Inflammatory macrophage treated with lipopolysaccharide for 4 hours (primary cell): ENCODE results near the gene TRIM9.

Experiments used
- DNase-seq: peaks from one replicate; pipeline ENCODE4 v3.0.0-alpha.2; 2020

TRIM9 gene

DNA sequence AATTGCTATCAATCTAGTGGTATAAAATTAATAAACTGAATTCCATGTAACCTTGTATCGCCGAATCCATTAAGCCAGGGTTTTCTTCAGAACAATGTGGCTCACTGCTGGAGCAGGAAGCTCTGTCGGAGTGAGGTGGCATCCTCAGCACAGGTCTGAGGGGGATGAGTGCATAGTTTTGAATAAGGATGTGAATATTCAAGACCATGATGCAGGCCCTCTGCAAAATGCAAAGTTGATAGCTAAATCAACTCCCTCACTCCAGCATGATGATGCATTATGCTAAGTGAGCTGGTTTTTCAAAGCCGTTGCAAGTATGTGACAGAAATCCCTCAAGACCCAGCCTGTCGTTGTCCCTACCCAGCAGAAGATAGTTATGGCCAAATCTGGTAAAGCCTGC lies 53.0 kb downstream of the TRIM9 start:
- DNase-seq = no peak

- DNase-seq = no peak
Observed at GRCh38 chr14:51041108-51041531, 53.8 kb downstream of the TRIM9 start.

DNA sequence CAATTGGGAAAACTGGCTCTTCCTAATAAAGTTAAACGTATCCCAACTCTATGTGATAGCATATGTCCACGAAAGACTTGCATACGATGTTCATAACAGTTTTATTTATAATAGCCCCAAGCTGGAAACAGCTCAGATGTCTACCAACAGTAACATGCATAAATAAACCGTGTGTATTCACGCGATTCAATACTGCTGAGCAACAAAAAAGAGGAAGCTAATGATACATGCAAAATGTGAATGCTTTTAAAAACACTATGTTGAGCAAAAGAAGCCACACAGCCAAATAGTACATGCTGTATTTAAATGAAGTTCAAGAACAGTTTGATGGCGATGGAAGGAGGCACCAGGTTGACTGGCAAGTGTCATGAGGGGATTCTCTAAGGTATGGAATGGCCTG lies 55.7 kb downstream of the TRIM9 start:
- peak; percentile 11 for DNase-seq

DNA sequence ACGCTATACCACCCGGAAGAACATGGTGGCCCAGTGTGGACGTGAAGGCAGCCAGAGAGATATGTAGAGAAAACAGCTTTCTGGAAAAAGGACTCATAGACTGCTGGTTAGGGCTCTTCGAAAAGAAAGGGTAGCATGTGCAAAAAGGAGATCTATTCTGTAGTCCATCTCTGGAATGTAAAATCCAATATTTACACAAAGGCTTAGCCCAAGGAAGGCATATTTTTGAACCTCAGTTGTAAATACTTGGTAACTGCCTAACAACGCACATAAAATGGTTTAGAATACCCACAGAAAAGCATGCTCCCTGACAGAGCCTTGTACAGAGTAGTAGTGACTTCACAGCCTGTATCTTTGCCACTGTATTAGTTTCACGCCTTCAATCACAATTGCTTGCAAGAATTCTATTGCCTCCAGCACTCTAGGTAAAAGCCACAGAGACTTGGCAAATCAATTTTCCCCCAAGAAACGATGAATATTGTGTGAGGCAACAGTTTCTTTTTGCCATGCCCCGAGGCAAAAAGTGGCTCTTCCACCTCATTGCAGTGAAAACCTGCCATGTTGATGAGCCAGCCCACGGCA lies 59.2 kb downstream of the TRIM9 start:
- no peak for DNase-seq

DNA sequence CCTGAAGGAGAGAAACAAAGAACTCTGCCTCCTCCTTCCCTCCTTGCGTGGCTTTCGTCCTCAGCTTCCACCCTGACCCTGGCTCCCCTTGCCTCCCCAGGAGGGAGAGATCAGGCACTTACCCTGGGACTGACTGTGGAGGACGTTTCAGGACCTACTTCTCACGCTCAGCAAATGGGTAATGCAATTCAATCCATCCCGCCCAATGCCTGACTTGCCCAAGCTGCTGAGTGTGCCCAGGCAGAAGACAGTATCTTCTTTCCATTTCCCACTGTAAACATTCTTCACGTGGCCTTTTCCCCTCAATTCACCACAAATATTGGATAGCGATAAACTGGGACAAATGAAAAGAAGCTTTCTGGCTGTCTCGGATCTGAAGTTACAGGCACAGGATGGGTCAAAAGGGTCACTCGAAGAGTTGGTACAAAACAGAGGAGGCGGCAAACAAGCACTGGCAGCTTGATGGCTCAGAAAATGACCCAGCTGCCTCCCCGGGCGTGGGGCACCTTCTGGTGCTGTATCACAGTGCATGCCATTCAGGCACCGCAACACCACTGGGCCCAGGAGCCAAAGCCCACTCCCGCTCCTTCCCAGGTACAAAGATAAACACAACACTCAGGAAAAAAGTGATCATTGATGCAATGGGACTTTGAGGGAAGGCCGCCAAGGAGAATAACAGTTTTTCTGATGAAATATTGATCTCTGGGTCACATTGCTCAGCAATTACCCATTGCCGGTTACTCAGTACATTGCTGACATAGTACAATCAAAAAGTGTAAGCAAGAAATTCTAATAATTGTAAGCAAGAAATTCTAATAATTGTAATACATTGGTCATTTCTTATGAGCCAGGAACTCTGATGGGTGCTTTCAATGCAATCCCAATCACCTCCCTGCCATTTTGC lies 65.8 kb downstream of the TRIM9 start:
- no peak for DNase-seq

DNA sequence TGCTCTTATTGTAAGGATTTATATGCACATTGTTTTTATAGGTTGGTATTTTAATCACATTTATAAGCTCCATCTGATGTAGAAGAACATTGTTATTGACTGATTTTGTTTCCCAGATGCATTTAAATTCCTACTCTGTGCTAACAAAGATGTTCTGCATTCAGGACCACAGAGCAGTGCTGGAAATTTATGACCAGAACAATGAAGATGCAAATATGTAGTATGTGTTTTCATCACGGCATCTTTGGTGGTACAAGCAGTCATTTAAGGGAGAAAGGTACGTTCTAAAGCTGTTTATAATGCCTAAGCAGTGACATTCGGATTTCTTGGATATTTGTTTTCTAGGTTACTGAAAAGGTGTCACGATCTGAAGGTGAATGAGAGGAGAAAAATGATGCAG lies 66.5 kb downstream of the TRIM9 start:
- no peak for DNase-seq

DNA sequence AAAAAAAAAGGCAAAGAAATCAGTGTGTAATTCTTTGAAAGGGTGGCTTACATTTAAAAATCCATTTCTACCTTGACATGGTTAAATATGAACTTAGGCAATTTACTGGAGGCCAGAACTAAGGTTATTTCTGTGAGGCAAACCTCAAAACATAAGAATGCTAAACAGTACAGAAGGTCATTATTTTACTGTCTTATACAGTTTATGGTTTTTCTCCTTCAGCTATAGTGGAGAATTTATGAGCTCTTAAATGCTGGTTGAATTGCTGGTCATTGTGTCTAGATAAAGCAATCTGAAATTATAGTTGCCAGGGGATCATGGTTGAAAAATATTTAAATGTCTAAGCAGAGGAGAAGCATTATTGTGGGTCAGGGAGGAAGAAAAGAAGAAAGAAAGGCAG lies 70.5 kb downstream of the TRIM9 start:
- no peak for DNase-seq

DNA sequence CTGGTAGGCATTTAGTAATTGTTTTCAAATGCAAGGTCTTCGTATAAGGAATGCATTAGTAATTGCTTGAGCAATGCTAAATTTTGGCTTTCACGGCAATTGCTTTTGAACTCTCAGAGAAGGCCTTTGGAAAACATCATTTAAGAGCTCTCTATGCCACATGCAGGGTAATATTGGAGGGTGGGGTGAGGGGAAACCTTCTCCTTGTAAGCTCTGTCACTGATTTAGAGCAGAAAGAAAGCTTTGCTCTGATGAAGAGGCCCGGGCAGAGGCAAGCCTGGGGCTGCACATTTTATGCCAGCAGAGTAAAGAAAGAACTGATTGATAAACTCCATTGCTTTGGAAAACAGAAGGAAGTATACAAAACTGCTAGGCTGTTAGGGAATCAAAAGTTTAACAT lies 70.9 kb downstream of the TRIM9 start:
- no peak for DNase-seq

DNA sequence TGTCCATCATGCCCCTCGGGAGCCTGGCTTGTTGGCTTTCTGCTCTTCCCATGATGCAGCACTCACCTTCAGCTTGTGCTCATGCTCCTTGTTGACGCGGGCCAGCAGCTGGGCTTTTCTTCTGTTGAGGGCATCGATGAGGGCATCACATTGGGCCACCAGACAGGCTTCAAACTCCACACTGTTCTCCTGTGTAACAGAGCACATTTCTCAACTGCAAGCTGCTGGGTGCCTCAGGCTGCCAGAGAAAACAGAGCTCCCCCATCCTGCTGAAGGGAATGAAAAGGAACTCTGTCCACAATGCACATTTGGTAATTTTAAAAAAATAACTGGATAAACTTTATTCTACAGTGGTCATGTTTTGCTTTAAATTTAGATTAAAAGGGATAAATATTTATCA lies 72.1 kb downstream of the TRIM9 start:
- no peak for DNase-seq

DNA sequence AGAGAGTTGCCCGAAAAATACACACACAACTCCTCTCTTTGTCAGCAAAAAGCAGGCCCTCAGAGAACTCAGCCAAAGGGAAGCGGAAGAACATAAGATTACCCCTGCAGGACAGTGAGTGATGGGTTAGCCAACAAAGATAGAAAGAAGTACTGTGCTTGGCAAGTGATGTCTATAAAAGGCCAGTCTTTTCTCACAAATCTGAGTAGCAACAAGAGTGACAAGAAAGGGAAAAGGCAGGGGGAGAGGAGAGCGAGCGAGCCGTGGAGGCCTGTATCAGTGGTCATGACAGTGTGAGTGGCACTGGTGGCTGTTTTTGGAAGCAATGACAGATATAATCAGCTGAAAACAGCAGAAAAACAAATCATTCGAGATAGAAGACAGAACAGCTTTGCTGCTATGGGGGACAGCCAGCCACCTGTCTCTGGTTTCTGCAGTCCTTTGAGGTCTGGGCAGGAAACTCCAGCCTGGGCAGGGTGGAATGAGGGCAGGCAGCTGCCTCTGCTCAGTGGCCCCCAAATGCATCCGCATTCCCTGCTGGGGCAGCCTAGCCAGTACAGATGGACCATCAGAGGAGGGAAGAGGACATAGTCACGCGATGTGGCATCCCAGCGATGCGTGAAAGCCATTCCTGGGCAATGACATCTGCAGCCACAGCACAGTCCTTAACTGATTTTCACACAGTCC lies 74.7 kb downstream of the TRIM9 start:
- DNase-seq = no peak

DNA sequence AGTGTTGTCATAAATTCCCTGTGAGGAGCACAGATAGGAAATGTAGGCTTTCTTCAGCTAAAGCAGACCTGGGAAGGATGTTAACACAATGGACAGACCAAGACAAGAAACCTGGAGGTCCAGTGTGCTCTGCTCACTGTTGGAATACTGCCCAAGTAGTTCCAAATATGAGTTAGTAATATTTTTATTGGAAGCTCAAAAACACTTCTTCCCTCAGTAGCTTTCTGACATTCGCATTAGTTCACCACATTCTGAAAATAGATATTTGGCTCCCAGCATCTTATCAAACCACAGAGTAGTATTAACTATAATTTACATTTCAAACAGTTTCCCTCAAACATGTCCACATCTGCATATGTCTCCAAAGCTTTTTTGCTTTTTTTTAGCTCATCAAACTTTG lies 75.8 kb downstream of the TRIM9 start:
- DNase-seq = no peak

DNA sequence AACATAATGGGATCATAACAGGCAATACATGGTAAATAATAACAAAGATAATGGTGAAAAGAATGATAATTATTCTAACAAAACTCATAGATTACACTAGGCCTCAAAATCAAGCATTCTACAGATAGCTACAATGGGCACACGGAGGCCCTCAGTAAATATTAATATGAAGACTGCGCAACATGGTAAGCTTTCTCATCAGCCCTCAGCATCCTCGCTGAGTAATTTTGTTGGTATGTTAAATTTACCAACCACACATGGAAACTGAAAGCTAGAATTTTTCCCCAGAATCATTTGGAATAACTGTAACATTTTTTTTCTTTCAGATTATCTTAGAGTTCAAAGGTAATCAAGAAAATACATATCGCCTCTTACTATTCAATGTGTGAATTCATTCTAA lies 76.4 kb downstream of the TRIM9 start:
- no peak for DNase-seq

GRCh38 chr14:51014625-51015024 lies 80.3 kb downstream of the TRIM9 start:
- no peak for DNase-seq

- no peak for DNase-seq
Observed at GRCh38 chr14:51014086-51014485, 80.8 kb downstream of the TRIM9 start.

GRCh38 chr14:51012055-51012454 lies 82.8 kb downstream of the TRIM9 start:
- DNase-seq = peak; percentile 63

DNA sequence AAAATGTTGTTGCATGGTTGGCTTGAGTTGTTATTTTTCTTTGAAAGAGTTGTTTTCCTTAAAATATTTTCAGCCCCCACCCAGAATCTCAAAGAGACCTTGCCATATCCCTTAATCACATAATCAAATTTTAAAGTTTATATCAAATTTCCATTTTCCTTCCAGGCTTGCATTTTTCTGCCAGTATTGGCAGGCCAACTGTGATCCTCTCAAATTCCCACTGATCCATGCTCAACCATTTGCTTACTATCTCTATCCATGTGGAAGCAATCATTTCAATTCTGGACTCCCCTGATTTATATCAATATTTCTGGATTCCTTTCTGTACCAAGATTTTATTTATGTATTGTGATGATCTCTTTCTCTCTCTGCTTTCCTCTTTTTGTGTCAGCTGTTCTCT lies 86.5 kb downstream of the TRIM9 start:
- DNase-seq = no peak

DNA sequence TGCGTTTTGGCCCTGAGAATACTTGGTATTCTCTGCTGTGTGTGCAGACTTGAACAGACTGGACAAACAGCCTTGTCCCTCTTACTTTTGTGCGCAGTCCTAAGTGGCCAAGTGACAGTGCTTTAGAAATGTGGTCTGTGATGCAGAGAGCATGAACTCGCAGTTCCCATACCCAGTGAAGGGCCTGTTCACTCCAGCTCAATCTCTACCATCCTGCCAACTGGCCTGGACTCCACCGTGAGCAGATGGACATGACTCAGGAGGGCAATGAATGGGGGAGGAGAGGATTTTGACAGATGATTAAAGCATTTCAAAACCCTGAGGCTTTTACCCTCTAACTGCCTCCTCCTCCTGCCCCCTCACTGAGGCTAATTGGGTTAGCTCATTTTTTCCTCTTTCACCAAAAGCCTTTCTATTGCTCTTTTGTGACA lies 88.1 kb downstream of the TRIM9 start:
- DNase-seq = peak; percentile 87

GRCh38 chr14:51006324-51006723 lies 88.6 kb downstream of the TRIM9 start:
- no peak for DNase-seq

- DNase-seq = peak; percentile 55
Observed at GRCh38 chr14:51004801-51005526, 89.9 kb downstream of the TRIM9 start.

DNA sequence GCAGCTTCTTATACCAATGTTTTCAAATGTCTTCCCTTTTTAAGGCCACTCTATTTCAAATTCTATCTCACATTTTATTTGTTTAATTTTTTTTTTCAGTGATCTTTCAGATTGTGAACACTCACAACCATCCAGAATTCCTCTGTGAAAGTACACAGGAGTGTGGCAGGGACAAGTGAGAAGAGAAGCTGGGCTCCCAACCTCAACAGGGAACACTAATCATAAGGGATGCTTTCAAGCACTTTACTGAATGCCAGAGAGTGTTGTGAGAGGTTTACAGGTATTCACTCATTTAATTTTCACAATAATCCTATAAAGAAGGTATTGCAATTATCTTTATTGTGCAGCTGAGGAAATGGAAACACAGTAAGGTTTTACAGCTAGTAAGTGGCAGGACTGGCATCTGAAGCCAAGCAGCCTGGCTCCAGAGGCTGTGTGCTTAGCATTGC lies 90.5 kb downstream of the TRIM9 start:
- DNase-seq = no peak

- no peak for DNase-seq
Observed at GRCh38 chr14:51002406-51002999, 92.4 kb downstream of the TRIM9 start.

DNA sequence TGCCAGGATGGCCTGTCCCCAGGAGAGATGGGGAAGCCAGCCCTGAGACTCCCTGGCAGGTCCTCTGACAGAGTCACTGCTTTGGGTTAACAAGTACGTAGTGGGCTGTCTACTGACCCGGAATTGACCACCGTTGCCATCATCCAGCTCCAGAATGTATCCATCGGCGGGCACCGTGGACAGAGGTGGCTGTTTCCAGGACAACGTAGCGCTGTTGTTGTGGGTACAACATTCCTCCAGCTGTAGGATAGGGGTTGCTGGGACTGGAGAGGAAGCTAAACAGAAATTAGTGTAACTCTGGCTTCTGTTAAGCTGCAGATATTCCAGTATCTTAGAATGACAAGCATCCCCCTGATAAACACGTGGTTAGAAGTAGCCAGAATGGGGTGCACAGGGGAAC lies 94.3 kb downstream of the TRIM9 start:
- no peak for DNase-seq

DNA sequence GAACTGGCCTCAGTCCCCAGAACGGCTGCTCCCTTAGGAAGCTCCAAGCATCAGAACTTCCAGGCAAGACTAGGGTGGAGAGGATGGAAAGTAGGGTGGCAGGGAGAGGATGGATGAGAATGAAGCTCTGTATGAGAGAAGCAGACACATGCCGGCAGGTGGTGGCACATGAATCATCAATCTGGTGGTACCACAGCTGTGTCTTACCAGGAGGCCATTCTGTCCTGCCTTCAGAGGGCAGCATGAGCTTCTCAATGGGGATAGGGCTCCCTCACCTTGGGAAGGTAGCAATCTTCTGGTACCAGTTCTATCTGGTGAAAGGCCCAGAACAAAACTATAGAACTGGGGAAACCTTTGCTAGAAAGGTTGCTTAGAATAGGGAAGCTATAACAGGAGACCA lies 95.2 kb downstream of the TRIM9 start:
- DNase-seq = no peak
